ENCODE measurements around the gene NBEA. TPM values are rescaled to one million over a fixed set of nuclear protein-coding genes. Genes with fewer than 3 reads are reported as not detected.

The NBEA gene
- total RNA-seq, 1 experiment from 2014 or later = 0.54 TPM

- Mint-ChIP-seq H3K9me3 (ENCODE audit: unreplicated experiment) (no peaks in the 10 kb centered on the region), H3K4me3 (ENCODE audit: unreplicated experiment) (no peak overlapping the region), H3K36me3 (ENCODE audit: insufficient read depth, unreplicated experiment) (no peaks in the 10 kb centered on the region), H3K4me1 (ENCODE audit: low read depth, unreplicated experiment) (no peaks in the 10 kb centered on the region), H3K27ac (ENCODE audit: unreplicated experiment) (no peak overlapping the region), H3K27me3 (ENCODE audit: insufficient read depth, unreplicated experiment) (peaks cover 3% of the 10 kb centered on the region)
- CTCF ChIA-PET = no interaction called here
- Histone ChIP-seq H3K36me3 (ENCODE audit: control insufficient read depth, insufficient read depth, low read length) (no peaks in the 10 kb centered on the region), H3K4me1 (no peaks in the 10 kb centered on the region), H3K27me3 (replicated peaks; ENCODE audit: control insufficient read depth, insufficient read depth, low read length) (no peaks in the 10 kb centered on the region), H3K4me3 (ENCODE audit: low read depth, low read length) (no peak overlapping the region), H3K9me3 (no peaks in the 10 kb centered on the region; the same call in 1 of the 2 replicates)
- DNase-seq = no peak
- POLR2A ChIA-PET = no interaction called here
- intact Hi-C loops (cut with micrococcal nuclease; ENCODE audit: unreplicated experiment) = no loop called here
- no TSS peak for BruUV-seq (replicated peaks)
- TF ChIP-seq, protein P1, sequence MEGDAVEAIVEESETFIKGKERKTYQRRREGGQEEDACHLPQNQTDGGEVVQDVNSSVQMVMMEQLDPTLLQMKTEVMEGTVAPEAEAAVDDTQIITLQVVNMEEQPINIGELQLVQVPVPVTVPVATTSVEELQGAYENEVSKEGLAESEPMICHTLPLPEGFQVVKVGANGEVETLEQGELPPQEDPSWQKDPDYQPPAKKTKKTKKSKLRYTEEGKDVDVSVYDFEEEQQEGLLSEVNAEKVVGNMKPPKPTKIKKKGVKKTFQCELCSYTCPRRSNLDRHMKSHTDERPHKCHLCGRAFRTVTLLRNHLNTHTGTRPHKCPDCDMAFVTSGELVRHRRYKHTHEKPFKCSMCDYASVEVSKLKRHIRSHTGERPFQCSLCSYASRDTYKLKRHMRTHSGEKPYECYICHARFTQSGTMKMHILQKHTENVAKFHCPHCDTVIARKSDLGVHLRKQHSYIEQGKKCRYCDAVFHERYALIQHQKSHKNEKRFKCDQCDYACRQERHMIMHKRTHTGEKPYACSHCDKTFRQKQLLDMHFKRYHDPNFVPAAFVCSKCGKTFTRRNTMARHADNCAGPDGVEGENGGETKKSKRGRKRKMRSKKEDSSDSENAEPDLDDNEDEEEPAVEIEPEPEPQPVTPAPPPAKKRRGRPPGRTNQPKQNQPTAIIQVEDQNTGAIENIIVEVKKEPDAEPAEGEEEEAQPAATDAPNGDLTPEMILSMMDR (IDR thresholded peaks at IDR 0.05; ENCODE audit: insufficient read depth in 1 of 2, low read depth in 1 of 2, low read length in 1 of 2, severe bottlenecking in 1 of 2, unreplicated experiment in 1 of 2) = no peak
Observed at GRCh38 chr13:35480346-35480745, 538.3 kb downstream of the NBEA start.

GRCh38 chr13:35481777-35482176, 539.7 kb downstream of the NBEA start:
- CTCF ChIA-PET = no interaction called here
- Mint-ChIP-seq H3K36me3 (ENCODE audit: insufficient read depth, unreplicated experiment) (no peaks in the 10 kb centered on the region), H3K27ac (ENCODE audit: unreplicated experiment) (no peak overlapping the region), H3K4me1 (ENCODE audit: low read depth, unreplicated experiment) (no peaks in the 10 kb centered on the region), H3K9me3 (ENCODE audit: unreplicated experiment) (no peaks in the 10 kb centered on the region), H3K4me3 (ENCODE audit: unreplicated experiment) (no peak overlapping the region), H3K27me3 (ENCODE audit: insufficient read depth, unreplicated experiment) (no peaks in the 10 kb centered on the region)
- no peaks in the 10 kb centered on the region; the same call in 1 of the 2 replicates for H3K9me3 ChIP-seq
- H3K27me3 ChIP-seq (replicated peaks; ENCODE audit: control insufficient read depth, insufficient read depth, low read length) = no peaks in the 10 kb centered on the region
- H3K4me1 ChIP-seq = no peaks in the 10 kb centered on the region
- no TSS peak for BruUV-seq (replicated peaks)
- no peaks in the 10 kb centered on the region for H3K36me3 ChIP-seq (ENCODE audit: control insufficient read depth, insufficient read depth, low read length)
- POLR2A ChIA-PET = no interaction called here
- no peak for DNase-seq
- TF ChIP-seq, protein P1 (IDR thresholded peaks at IDR 0.05; ENCODE audit: insufficient read depth in 1 of 2, low read depth in 1 of 2, low read length in 1 of 2, severe bottlenecking in 1 of 2, unreplicated experiment in 1 of 2) = no peak
- intact Hi-C loops (cut with micrococcal nuclease; ENCODE audit: unreplicated experiment) = no loop called here
- no peak overlapping the region for H3K4me3 ChIP-seq (ENCODE audit: low read depth, low read length)

DNA sequence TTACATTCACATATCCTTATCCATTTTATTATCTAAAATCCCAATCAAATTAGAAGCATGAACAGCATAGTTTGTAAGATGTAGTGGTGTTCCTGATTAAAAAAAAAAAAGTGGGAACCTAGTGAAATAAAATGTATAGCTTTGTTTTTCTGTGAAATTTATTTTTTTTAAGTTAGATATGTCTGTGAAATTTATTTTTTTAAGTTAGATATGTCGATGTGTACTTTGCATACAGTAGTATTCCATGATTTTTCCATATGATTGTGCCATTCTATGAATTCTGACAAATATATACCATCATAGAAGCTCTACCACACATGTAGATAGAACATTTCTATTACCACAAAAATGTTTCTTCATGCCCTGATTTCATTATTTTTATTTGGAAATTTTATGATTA, 540.5 kb downstream of the NBEA start:
- no peak overlapping the region for H3K4me3 Mint-ChIP-seq (ENCODE audit: unreplicated experiment)
- H3K4me1 Mint-ChIP-seq (ENCODE audit: low read depth, unreplicated experiment) = no peaks in the 10 kb centered on the region
- no peak overlapping the region for H3K27ac Mint-ChIP-seq (ENCODE audit: unreplicated experiment)
- no peaks in the 10 kb centered on the region for H3K27me3 Mint-ChIP-seq (ENCODE audit: insufficient read depth, unreplicated experiment)
- H3K4me3 ChIP-seq (ENCODE audit: low read depth, low read length) = no peak overlapping the region
- POLR2A ChIA-PET = no interaction called here
- no peaks in the 10 kb centered on the region for H3K9me3 Mint-ChIP-seq (ENCODE audit: unreplicated experiment)
- DNase-seq = no peak
- no peaks in the 10 kb centered on the region for H3K27me3 ChIP-seq (replicated peaks; ENCODE audit: control insufficient read depth, insufficient read depth, low read length)
- no peaks in the 10 kb centered on the region for H3K4me1 ChIP-seq
- CTCF ChIA-PET = no interaction called here
- H3K9me3 ChIP-seq = no peaks in the 10 kb centered on the region; the same call in 1 of the 2 replicates
- no peaks in the 10 kb centered on the region for H3K36me3 ChIP-seq (ENCODE audit: control insufficient read depth, insufficient read depth, low read length)
- TF ChIP-seq, protein P1 (IDR thresholded peaks at IDR 0.05; ENCODE audit: insufficient read depth in 1 of 2, low read depth in 1 of 2, low read length in 1 of 2, severe bottlenecking in 1 of 2, unreplicated experiment in 1 of 2) = no peak
- no peaks in the 10 kb centered on the region for H3K36me3 Mint-ChIP-seq (ENCODE audit: insufficient read depth, unreplicated experiment)
- BruUV-seq (replicated peaks) = no TSS peak
- intact Hi-C loops (cut with micrococcal nuclease; ENCODE audit: unreplicated experiment) = no loop called here
